ENCODE data around the gene KCNJ8. TPM values are rescaled to one million over a fixed set of nuclear protein-coding genes. Genes with fewer than 3 reads are reported as not detected.

The KCNJ8 gene
- total RNA-seq, 1 donor from 2014 or later, result under 0.01 TPM

DNA sequence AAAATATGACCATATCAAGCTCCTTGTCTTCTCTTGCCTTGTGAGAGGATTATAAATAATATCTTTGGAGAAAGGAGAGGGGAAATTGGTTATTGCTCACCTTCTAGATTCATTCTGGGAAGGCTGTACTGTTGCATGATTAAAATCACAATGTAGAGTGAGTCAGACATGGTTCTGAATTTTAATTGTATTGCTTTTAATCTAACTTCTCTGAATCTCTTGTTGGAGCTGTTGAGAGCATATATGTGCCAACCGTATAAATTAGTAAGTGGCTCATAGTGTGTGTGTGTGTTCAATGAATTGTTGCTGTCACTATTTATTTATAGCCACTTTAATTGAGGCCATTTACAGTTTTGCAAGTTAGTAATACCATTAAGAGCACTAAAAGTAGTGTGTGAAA lies 56.1 kb downstream of the KCNJ8 start:
- Histone ChIP-seq H3K4me3 (ENCODE audit: low read depth, low read length) (no peak overlapping the region), H3K36me3 (ENCODE audit: control insufficient read depth, insufficient read depth, low read length) (no peaks in the 10 kb centered on the region), H3K27me3 (ENCODE audit: control insufficient read depth, insufficient read depth, low read length) (no peaks in the 10 kb centered on the region)
- DNase-seq (ENCODE audit: low read depth) (peak; percentile 13), FAIRE-seq (no peak)
- TF ChIP-seq, protein P1, sequence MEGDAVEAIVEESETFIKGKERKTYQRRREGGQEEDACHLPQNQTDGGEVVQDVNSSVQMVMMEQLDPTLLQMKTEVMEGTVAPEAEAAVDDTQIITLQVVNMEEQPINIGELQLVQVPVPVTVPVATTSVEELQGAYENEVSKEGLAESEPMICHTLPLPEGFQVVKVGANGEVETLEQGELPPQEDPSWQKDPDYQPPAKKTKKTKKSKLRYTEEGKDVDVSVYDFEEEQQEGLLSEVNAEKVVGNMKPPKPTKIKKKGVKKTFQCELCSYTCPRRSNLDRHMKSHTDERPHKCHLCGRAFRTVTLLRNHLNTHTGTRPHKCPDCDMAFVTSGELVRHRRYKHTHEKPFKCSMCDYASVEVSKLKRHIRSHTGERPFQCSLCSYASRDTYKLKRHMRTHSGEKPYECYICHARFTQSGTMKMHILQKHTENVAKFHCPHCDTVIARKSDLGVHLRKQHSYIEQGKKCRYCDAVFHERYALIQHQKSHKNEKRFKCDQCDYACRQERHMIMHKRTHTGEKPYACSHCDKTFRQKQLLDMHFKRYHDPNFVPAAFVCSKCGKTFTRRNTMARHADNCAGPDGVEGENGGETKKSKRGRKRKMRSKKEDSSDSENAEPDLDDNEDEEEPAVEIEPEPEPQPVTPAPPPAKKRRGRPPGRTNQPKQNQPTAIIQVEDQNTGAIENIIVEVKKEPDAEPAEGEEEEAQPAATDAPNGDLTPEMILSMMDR (IDR thresholded peaks at IDR 0.05; ENCODE audit: insufficient read depth, low read length, severe bottlenecking), result no peak

DNA sequence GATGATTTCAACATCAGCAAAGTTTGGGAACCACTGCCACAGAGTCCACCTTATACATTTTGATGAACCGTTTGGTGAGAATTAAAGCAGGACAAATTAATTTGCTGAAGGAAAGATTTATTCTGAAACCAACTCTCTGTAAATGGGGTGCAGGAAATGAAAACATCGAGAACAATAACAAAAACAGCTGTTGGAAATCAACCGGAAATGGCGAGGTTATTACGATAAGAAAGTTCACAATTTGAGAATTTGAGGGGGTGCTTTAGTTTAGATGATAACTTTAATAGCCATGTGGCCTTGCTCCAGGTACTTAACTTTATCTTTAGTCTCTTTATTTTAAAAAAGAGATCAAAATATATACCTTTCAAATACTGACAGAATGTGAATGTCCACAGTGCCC lies 56.7 kb downstream of the KCNJ8 start:
- TF ChIP-seq, protein P1 (IDR thresholded peaks at IDR 0.05; ENCODE audit: insufficient read depth, low read length, severe bottlenecking), result no peak
- Histone ChIP-seq H3K36me3 (ENCODE audit: control insufficient read depth, insufficient read depth, low read length) (no peaks in the 10 kb centered on the region), H3K27me3 (ENCODE audit: control insufficient read depth, insufficient read depth, low read length) (no peaks in the 10 kb centered on the region), H3K4me3 (ENCODE audit: low read depth, low read length) (no peak overlapping the region)
- FAIRE-seq (no peak), DNase-seq (ENCODE audit: low read depth) (no peak)

DNA sequence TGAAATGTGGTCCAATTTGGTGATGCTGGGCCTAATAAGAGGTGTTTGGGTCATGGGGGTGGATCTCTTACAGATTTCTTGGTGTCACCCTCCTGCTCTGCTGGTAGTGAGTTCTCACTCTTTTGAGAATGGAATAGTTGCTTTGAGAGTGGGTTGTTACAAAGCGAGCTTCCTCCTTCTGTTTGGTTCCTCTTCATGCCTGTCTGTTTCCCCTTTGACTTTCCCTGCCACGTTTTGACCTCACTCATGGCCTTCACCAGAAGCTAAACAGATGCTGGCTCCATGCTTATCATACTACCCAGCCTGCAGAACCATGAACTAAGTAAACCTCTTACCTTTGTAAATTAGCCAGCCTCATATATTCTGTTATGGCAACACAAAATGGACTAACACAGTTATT lies 59.1 kb downstream of the KCNJ8 start:
- Histone ChIP-seq H3K27me3 (ENCODE audit: control insufficient read depth, insufficient read depth, low read length) (no peaks in the 10 kb centered on the region), H3K4me3 (ENCODE audit: low read depth, low read length) (no peak overlapping the region), H3K36me3 (ENCODE audit: control insufficient read depth, insufficient read depth, low read length) (no peaks in the 10 kb centered on the region)
- TF ChIP-seq, protein P1 (IDR thresholded peaks at IDR 0.05; ENCODE audit: insufficient read depth, low read length, severe bottlenecking), result no peak
- FAIRE-seq (no peak), DNase-seq (ENCODE audit: low read depth) (no peak)

Other genes starting within 250 kb of the KCNJ8 start
- 3.4 and 6.3 TPM in 2 replicates for gene SPX, start 248.4 kb downstream of the KCNJ8 start, total RNA-seq
- gene GYS2, start 169.9 kb downstream of the KCNJ8 start, total RNA-seq, result 0.26 TPM in 1 of 2 replicates, not detected in the other
- 471 and 1,083 TPM in 2 replicates for gene LDHB, start 116.9 kb downstream of the KCNJ8 start, total RNA-seq
- 0.79 and 2.4 TPM in 2 replicates for gene ABCC9, start 166.7 kb upstream of the KCNJ8 start, total RNA-seq